IPS-15b (cell line): Measurements from ENCODE around the gene MAGEA2B.
"Not testable (repeated sequence)": the region's sequence is repeated elsewhere in the genome, so short reads cannot be mapped to it uniquely, and the experiment has no call there.

Experiments
- H3K27me3 ChIP-seq: one replicate; pipeline ENCODE4 v1.6.1; 2013; ENCODE audit warnings: low read length; ENCODE audit not compliant: control insufficient read depth, insufficient read depth
- H3K36me3 ChIP-seq: one replicate; pipeline ENCODE4 v1.6.1; 2013; ENCODE audit warnings: low read length; ENCODE audit not compliant: control insufficient read depth, insufficient read depth
- H3K4me1 ChIP-seq: one replicate; pipeline ENCODE4 v1.6.1; 2013; ENCODE audit warnings: mild to moderate bottlenecking, low read length; ENCODE audit not compliant: control insufficient read depth, insufficient read depth
- H3K4me3 ChIP-seq: one replicate; pipeline ENCODE4 v1.5.1; 2013; ENCODE audit warnings: low read depth, low read length
- H3K9ac ChIP-seq: one replicate; pipeline ENCODE4 v1.6.1; 2013; ENCODE audit warnings: low read depth, mild to moderate bottlenecking, low read length
- H3K9me3 ChIP-seq: one replicate; pipeline ENCODE4 v1.6.1; 2013; ENCODE audit warnings: mild to moderate bottlenecking, low read length; ENCODE audit not compliant: control insufficient read depth, insufficient read depth

MAGEA2B gene

GRCh38 chrX:152713815-152714787 is at the start of gene MAGEA2B:
Gene MAGEA2B (plus strand): TSS chrX:152714628. CDS start chrX:152717107, 2,479 bp downstream.
- H3K9ac ChIP-seq, H3K9me3 ChIP-seq, H3K36me3 ChIP-seq, H3K4me1 ChIP-seq, H3K4me3 ChIP-seq, H3K27me3 ChIP-seq: not testable (repeated sequence)

GRCh38 chrX:152674135-152674534 is 40.3 kb upstream of the MAGEA2B start:
- H3K4me1 ChIP-seq, result no peaks in the 10 kb centered on the region
- H3K9me3 ChIP-seq, result no peaks in the 10 kb centered on the region
- no peaks in the 10 kb centered on the region for H3K36me3 ChIP-seq
- H3K27me3 ChIP-seq, result no peaks in the 10 kb centered on the region
- H3K9ac ChIP-seq, result no peak overlapping the region
- H3K4me3 ChIP-seq, result no peak overlapping the region

- not testable (repeated sequence) for H3K9me3 ChIP-seq, H3K9ac ChIP-seq, H3K36me3 ChIP-seq, H3K4me3 ChIP-seq, H3K27me3 ChIP-seq, H3K4me1 ChIP-seq
Measured at GRCh38 chrX:152674652-152675051, 39.8 kb upstream of the MAGEA2B start.

- H3K27me3 ChIP-seq, result not testable (repeated sequence)
Measured at GRCh38 chrX:152681012-152681411, 33.4 kb upstream of the MAGEA2B start.

GRCh38 chrX:152697952-152698931 is 16.2 kb upstream of the MAGEA2B start, which contains the start of gene MAGEA3:
Gene MAGEA3 (plus strand): TSS chrX:152698794. CDS start chrX:152700833, 2,039 bp downstream.
- not testable (repeated sequence) for H3K9me3 ChIP-seq, H3K27me3 ChIP-seq, H3K4me3 ChIP-seq, H3K4me1 ChIP-seq, H3K36me3 ChIP-seq, H3K9ac ChIP-seq

More at GRCh38 chrX:152681012-152681411, 33.4 kb upstream of the MAGEA2B start:
- not testable (repeated sequence) for H3K36me3 ChIP-seq, H3K9me3 ChIP-seq, H3K4me3 ChIP-seq, H3K9ac ChIP-seq, H3K4me1 ChIP-seq

GRCh38 chrX:152700390-152700789 is 14.0 kb upstream of the MAGEA2B start:
- H3K9me3 ChIP-seq, H3K4me3 ChIP-seq, H3K36me3 ChIP-seq, H3K4me1 ChIP-seq, H3K27me3 ChIP-seq, H3K9ac ChIP-seq: not testable (repeated sequence)

- H3K9ac ChIP-seq, H3K4me1 ChIP-seq, H3K9me3 ChIP-seq, H3K36me3 ChIP-seq, H3K27me3 ChIP-seq, H3K4me3 ChIP-seq: not testable (repeated sequence)
Measured at GRCh38 chrX:152706500-152706899, 7.9 kb upstream of the MAGEA2B start.

- not testable (repeated sequence) for H3K4me1 ChIP-seq, H3K4me3 ChIP-seq, H3K9me3 ChIP-seq, H3K27me3 ChIP-seq, H3K36me3 ChIP-seq, H3K9ac ChIP-seq
Measured at GRCh38 chrX:152709173-152709572, 5.3 kb upstream of the MAGEA2B start, which contains the start of gene CSAG2. Gene CSAG2 (minus strand): TSS chrX:152709273. CDS start chrX:152709112, 161 bp downstream.

- H3K9ac ChIP-seq, H3K4me1 ChIP-seq, H3K4me3 ChIP-seq, H3K9me3 ChIP-seq, H3K36me3 ChIP-seq, H3K27me3 ChIP-seq: not testable (repeated sequence)
Measured at GRCh38 chrX:152713195-152713594, 1.2 kb upstream of the MAGEA2B start.

- no peak overlapping the region for H3K4me3 ChIP-seq
- no peaks in the 10 kb centered on the region for H3K36me3 ChIP-seq
- H3K9ac ChIP-seq, result no peak overlapping the region
- no peaks in the 10 kb centered on the region for H3K27me3 ChIP-seq
- no peaks in the 10 kb centered on the region for H3K9me3 ChIP-seq
- H3K4me1 ChIP-seq, result no peaks in the 10 kb centered on the region
Measured at GRCh38 chrX:152725409-152725808, 11.0 kb downstream of the MAGEA2B start.

GRCh38 chrX:152733261-152733975 is 19.0 kb downstream of the MAGEA2B start, which contains the start of the genes CSAG1 and MAGEA12:
Gene CSAG1 (minus strand): TSS chrX:152733721. CDS start chrX:152732460, 1,261 bp downstream.
Gene MAGEA12 (plus strand): TSS chrX:152733757. CDS start chrX:152736162, 2,405 bp downstream.
- no peaks in the 10 kb centered on the region for H3K4me1 ChIP-seq
- H3K4me3 ChIP-seq, result peak within 1 kb of the TSS; percentile 11
- no peaks in the 10 kb centered on the region for H3K36me3 ChIP-seq
- no peaks in the 10 kb centered on the region for H3K27me3 ChIP-seq
- no peak within 1 kb of the TSS for H3K9ac ChIP-seq
- no peaks in the 10 kb centered on the region for H3K9me3 ChIP-seq
